GM10248 (cell line): ENCODE results near the gene TMPRSS13.

ENCODE experiments used
- CTCF ChIA-PET: fragments of 300-600 bp; sonication (Branson Sonifier 250); formaldehyde crosslinking; extraction: SDS; loops from one replicate; lab custom pipeline; 2021; ENCODE audit warnings: antibody characterized with exemption; lab: Yijun Ruan, JAX
- POLR2A ChIA-PET: fragments of 350-650 bp; sonication (Branson Sonifier 250); formaldehyde crosslinking; extraction: SDS; loops from one replicate; lab custom pipeline; 2020; ENCODE audit warnings: antibody characterized with exemption; lab: Yijun Ruan, JAX
- DNase-seq: peaks from one replicate; pipeline ENCODE4 v3.0.0; 2012; ENCODE audit errors: extremely low spot score
- CTCF ChIP-seq: IDR thresholded peaks from 2 replicates; pipeline ENCODE4 v1.5.1; 2012; ENCODE audit warnings: mild to moderate bottlenecking, low read depth; ENCODE audit errors: extremely low read depth, missing control alignments, control extremely low read depth

TMPRSS13 gene

GRCh38 chr11:117919341-117919740 lies 9.9 kb downstream of the TMPRSS13 start:
- DNase-seq = no peak
- ChIA-PET CTCF (interaction anchor here (0.6 to 7.4 kb wide), 10 partner anchors 9 to 101 kb away, joined by 3 to 39 read pairs (median 4); partner anchors contain the start of gene TMPRSS13), POLR2A (interaction anchor here (0.5 kb wide), 1 partner anchor 11 kb away, joined by 3 read pairs; no protein-coding TSS in a partner anchor)
- no peak for TF ChIP-seq CTCF

GRCh38 chr11:117918366-117919255 lies 10.6 kb downstream of the TMPRSS13 start:
- ChIA-PET CTCF (interaction anchor here (0.7 to 7.4 kb wide), 8 partner anchors 10 to 100 kb away, joined by 3 to 39 read pairs (median 4); partner anchors contain the start of gene TMPRSS13), POLR2A (no interaction called here)
- no peak for DNase-seq

GRCh38 chr11:117917591-117918151 lies 11.5 kb downstream of the TMPRSS13 start:
- ChIA-PET POLR2A (no interaction called here), CTCF (interaction anchor here (1.9 to 7.4 kb wide), 3 partner anchors 10 to 110 kb away, joined by 4 to 39 read pairs (median 9); no protein-coding TSS in a partner anchor)
- no peak for DNase-seq
- TF ChIP-seq CTCF = no peak

More at GRCh38 chr11:117918366-117919255, 10.6 kb downstream of the TMPRSS13 start:
- TF ChIP-seq CTCF = no peak

GRCh38 chr11:117916956-117917355 lies 12.2 kb downstream of the TMPRSS13 start:
- no peak for DNase-seq
- ChIA-PET CTCF (interaction anchor here (0.7 to 7.4 kb wide), 5 partner anchors 17 to 491 kb away, joined by 3 to 39 read pairs (median 4); no protein-coding TSS in a partner anchor), POLR2A (no interaction called here)
- no peak for TF ChIP-seq CTCF

- ChIA-PET POLR2A (no interaction called here), CTCF (interaction anchor here (0.9 to 7.4 kb wide), 5 partner anchors 18 to 140 kb away, joined by 3 to 39 read pairs (median 4); no protein-coding TSS in a partner anchor)
- no peak for DNase-seq
- no peak for TF ChIP-seq CTCF
Measured at GRCh38 chr11:117915672-117916235, 13.4 kb downstream of the TMPRSS13 start.
